Inflammatory macrophage treated with lipopolysaccharide for 1 hour (primary cell): ENCODE measurements around the gene TIA1.
"Not testable (repeated sequence)": the region's sequence is repeated elsewhere in the genome, so short reads cannot be mapped to it uniquely, and the experiment has no call there.

ENCODE experiments used
- DNase-seq, 2 donors: peaks; one replicate each; pipeline ENCODE4 v3.0.0-alpha.2; 2020 to 2022

The TIA1 gene

GRCh38 chr2:70214953-70215549 is 33.4 kb downstream of the TIA1 start:
- DNase-seq, result no peak

GRCh38 chr2:70214365-70214764 is 34.1 kb downstream of the TIA1 start:
- no peak for DNase-seq

- no peak for DNase-seq
Observed at GRCh38 chr2:70212298-70212932, 36.0 kb downstream of the TIA1 start.

GRCh38 chr2:70211595-70211994 is 36.8 kb downstream of the TIA1 start:
- no peak for DNase-seq

- no peak for DNase-seq
Observed at GRCh38 chr2:70204452-70204851, 44.0 kb downstream of the TIA1 start.

- no peak for DNase-seq
Observed at GRCh38 chr2:70203086-70203485, 45.3 kb downstream of the TIA1 start.

- no peak for DNase-seq
Observed at GRCh38 chr2:70202236-70202806, 46.1 kb downstream of the TIA1 start.

GRCh38 chr2:70201831-70202230 is 46.6 kb downstream of the TIA1 start:
- DNase-seq, result no peak

- no peak for DNase-seq
Observed at GRCh38 chr2:70201225-70201768, 47.1 kb downstream of the TIA1 start.

GRCh38 chr2:70199320-70199864 is 49.0 kb downstream of the TIA1 start:
- no peak for DNase-seq

- DNase-seq, result no peak
Observed at GRCh38 chr2:70192516-70192915, 55.9 kb downstream of the TIA1 start.

GRCh38 chr2:70191244-70191735 is 57.1 kb downstream of the TIA1 start:
- DNase-seq, result no peak

- DNase-seq, result peak; percentile 97 to 99
Observed at GRCh38 chr2:70190418-70191243, 57.8 kb downstream of the TIA1 start, which contains the start of gene C2orf42. TSS of gene C2orf42 (minus strand) at chr2:70191019. CDS start at chr2:70181985, 9,034 bp downstream.

GRCh38 chr2:70188460-70188859 is 60.0 kb downstream of the TIA1 start:
- no peak for DNase-seq

GRCh38 chr2:70187170-70187569 is 61.3 kb downstream of the TIA1 start:
- not testable (repeated sequence) for DNase-seq

GRCh38 chr2:70182689-70183088 is 65.7 kb downstream of the TIA1 start:
- DNase-seq, result peak in 1 of 2 donors; percentile 0

GRCh38 chr2:70181363-70181956 is 67.0 kb downstream of the TIA1 start:
- DNase-seq, result no peak

GRCh38 chr2:70173520-70173919 is 74.9 kb downstream of the TIA1 start:
- no peak for DNase-seq

- not testable (repeated sequence) for DNase-seq
Observed at GRCh38 chr2:70169654-70170245, 78.7 kb downstream of the TIA1 start.

- no peak for DNase-seq
Observed at GRCh38 chr2:70161069-70161534, 87.3 kb downstream of the TIA1 start.

- DNase-seq, result no peak
Observed at GRCh38 chr2:70160545-70160944, 87.9 kb downstream of the TIA1 start.
